ENCODE results near the gene CLCN4.

Gene CLCN4

DNA sequence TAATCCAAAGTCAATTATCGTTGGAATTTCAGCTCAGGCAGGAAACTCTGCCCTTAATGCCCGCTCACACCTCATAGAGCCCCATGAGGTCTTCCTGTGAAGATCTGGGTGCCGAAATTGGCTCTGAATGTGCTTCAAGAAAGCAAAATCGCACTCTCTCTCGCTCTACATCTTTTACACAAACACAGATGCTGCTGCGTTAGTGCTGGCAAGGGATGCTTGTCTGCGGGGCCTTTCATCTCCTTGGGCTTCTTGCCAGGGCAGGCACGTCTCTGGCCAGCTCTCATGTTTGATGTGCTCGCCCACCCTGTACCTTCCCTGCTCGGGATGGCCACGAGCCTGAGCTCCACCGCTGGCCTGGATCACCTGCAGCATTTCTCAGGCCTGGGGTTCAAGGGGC is 66.5 kb downstream of the CLCN4 start:
- TF ChIP-seq, protein P1, sequence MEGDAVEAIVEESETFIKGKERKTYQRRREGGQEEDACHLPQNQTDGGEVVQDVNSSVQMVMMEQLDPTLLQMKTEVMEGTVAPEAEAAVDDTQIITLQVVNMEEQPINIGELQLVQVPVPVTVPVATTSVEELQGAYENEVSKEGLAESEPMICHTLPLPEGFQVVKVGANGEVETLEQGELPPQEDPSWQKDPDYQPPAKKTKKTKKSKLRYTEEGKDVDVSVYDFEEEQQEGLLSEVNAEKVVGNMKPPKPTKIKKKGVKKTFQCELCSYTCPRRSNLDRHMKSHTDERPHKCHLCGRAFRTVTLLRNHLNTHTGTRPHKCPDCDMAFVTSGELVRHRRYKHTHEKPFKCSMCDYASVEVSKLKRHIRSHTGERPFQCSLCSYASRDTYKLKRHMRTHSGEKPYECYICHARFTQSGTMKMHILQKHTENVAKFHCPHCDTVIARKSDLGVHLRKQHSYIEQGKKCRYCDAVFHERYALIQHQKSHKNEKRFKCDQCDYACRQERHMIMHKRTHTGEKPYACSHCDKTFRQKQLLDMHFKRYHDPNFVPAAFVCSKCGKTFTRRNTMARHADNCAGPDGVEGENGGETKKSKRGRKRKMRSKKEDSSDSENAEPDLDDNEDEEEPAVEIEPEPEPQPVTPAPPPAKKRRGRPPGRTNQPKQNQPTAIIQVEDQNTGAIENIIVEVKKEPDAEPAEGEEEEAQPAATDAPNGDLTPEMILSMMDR (IDR thresholded peaks at IDR 0.05; ENCODE audit: low read depth, low read length, missing control alignments): no peak
- DNase-seq (ENCODE audit: low read depth): no peak
- no peak overlapping the region for H3K4me3 ChIP-seq (ENCODE audit: low read depth, low read length)

DNA sequence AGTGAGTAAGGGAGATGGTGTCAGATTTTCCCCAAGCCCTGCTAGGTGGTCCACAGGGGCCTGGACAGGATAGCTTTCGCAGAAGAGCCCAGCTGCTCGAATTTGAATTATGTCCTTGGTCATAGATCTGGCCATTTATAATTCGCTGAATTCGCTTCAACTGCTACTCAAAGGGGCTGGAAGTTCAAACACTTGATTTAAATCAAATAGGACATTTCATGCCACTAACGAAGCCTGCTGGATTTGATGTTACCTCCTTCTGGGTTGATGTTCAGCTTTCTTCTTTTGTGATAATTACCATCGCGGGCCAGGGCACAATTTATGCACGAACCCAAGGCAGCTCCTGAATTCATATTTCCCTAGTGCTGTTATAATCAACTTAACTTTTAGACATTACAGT is 67.0 kb downstream of the CLCN4 start:
- TF ChIP-seq, protein P1 (IDR thresholded peaks at IDR 0.05; ENCODE audit: low read depth, low read length, missing control alignments): no peak
- H3K4me3 ChIP-seq (ENCODE audit: low read depth, low read length): no peak overlapping the region
- no peak for DNase-seq (ENCODE audit: low read depth)

DNA sequence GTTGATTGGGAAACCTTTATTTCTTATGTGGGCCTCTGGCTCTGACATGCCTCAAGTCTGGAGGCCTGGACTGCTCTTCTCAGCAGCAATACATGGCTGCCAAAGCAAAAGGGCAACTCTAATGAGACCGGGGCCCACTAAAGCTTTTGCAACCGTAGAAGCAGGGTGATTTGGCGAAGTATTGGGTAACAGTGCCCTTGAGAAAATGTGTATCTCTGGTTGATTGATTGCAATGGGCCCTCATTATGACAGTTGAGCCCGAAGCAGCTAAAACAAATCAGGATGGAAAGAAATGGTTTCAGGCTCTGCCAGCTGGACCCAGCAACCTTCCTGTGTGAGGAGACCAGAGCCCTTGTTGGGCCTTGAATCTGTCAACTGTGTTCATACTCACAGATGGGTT is 73.4 kb downstream of the CLCN4 start:
- TF ChIP-seq, protein P1 (IDR thresholded peaks at IDR 0.05; ENCODE audit: low read depth, low read length, missing control alignments): no peak
- H3K4me3 ChIP-seq (ENCODE audit: low read depth, low read length): no peak overlapping the region
- DNase-seq (ENCODE audit: low read depth): no peak

DNA sequence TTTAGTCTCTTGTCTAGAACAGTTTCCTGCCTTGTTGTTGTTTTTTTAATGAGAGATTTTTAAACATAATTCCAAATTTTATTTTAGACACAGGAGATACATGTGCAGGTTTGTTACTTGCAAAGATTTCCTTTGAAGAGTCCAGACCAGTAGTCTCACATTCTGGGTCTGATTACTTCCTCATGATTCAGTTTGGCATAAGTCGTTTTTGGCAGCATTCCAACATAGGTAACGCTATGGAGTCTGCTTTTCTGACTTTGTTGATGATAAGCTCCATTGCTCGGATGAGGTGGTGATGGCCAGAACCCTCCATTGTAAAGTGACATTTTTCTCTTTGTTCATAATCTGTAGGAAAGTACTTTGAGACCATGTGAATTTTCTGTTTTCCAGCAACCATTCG is 74.7 kb downstream of the CLCN4 start:
- DNase-seq (ENCODE audit: low read depth): no peak
- no peak overlapping the region for H3K4me3 ChIP-seq (ENCODE audit: low read depth, low read length)
- TF ChIP-seq, protein P1 (IDR thresholded peaks at IDR 0.05; ENCODE audit: low read depth, low read length, missing control alignments): no peak

DNA sequence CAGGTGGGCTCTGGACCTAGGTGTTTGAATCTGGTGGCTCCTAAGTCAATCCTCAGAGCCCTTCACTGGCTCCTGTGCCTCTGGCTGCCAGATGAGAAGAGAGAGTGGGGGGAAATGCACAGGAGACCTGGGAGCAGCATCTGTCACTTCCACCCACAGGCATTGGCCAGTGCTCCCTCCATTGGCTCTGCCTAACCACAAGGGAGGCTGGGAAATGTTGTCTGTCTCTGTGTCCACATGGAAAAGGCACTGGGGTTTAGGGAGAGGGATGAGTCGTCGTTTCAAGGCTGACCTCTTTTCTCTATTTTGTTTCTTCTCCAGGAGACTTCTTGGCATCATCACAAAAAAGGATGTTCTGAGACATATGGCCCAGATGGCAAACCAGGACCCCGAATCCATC is 76.4 kb downstream of the CLCN4 start:
- TF ChIP-seq, protein P1 (IDR thresholded peaks at IDR 0.05; ENCODE audit: low read depth, low read length, missing control alignments): no peak
- no peak overlapping the region for H3K4me3 ChIP-seq (ENCODE audit: low read depth, low read length)
- DNase-seq (ENCODE audit: low read depth): no peak

DNA sequence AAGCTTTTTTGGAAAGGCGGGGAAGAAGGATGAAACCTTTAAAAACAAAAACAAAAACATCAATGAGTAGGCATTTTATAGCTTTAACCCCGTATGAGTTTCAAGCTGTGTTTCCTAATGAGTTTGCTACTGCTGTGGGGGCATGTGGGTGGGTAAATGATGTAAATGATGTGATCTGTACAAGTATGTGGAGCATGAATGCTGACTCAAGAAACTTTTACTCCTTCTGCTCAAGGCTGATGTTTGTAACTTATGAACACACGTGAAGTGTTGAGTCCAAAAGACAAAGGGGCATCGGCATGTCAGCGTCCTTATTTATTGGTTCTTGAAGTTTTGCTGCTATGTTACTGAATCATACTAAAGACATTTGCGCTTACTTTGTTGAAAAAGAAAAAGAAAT is 76.9 kb downstream of the CLCN4 start:
- no peak overlapping the region for H3K4me3 ChIP-seq (ENCODE audit: low read depth, low read length)
- no peak for DNase-seq (ENCODE audit: low read depth)
- TF ChIP-seq, protein P1 (IDR thresholded peaks at IDR 0.05; ENCODE audit: low read depth, low read length, missing control alignments): no peak

DNA sequence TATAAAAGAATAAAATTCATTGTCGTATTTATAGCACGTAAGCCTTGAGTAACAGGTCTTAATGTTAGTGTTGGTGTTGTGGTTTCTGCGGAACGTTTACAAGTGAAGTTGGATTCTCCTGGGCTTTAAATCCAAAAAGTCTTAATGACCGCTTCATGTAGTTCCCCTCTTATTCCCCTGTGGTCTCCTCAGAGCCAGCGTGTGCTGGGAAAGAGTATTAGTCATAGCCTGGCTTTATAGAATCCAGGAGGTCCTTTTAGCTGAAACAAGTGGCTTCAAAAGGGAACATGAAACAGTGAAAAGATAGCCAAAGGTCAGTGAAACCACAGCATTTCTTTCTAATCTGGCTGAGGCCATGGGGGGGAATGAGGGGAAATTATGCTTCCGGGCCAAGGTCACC is 79.1 kb downstream of the CLCN4 start:
- no peak overlapping the region for H3K4me3 ChIP-seq (ENCODE audit: low read depth, low read length)
- TF ChIP-seq, protein P1 (IDR thresholded peaks at IDR 0.05; ENCODE audit: low read depth, low read length, missing control alignments): no peak
- DNase-seq (ENCODE audit: low read depth): no peak
